GM23338 (cell line): ENCODE measurements around the gene ZNF273.

ENCODE experiments used
- CREB1 ChIP-seq: fragments of 250-450 bp; sonication (Bioruptor Pico); IDR thresholded peaks from 2 replicates; pipeline ENCODE4 v1.5.0; 2020; ENCODE audit warnings: low read depth, mild to moderate bottlenecking, moderate library complexity
- CTCF ChIP-seq, 2 experiments: fragments of 200-600 bp in 1 of 2; sonication (generic) in 1 of 2; conservative IDR thresholded peaks; 2 replicates each; pipeline versions ENCODE4 v1.5.1 to v1.6.1; 2016 to 2017; ENCODE audit warnings: antibody characterized with exemption in 2 of 2, low read depth in 2 of 2, mild to moderate bottlenecking in 2 of 2, moderate library complexity in 1 of 2
- ETS1 ChIP-seq: IDR thresholded peaks from 2 replicates; pipeline ENCODE4 v1.6.1; 2016; ENCODE audit warnings: antibody characterized with exemption
- EZH2 ChIP-seq: fragments of 200-600 bp; sonication (generic); IDR thresholded peaks from one replicate; pipeline ENCODE4 v1.8.0; 2017; ENCODE audit warnings: antibody characterized with exemption, mild to moderate bottlenecking, low read depth; ENCODE audit not compliant: unreplicated experiment
- EZH2phosphoT487 ChIP-seq: fragments of 200-600 bp; sonication (generic); IDR thresholded peaks from one replicate; pipeline ENCODE4 v1.8.1; 2018; ENCODE audit warnings: antibody characterized with exemption; ENCODE audit not compliant: unreplicated experiment
- JUNB ChIP-seq: IDR thresholded peaks from one replicate; pipeline ENCODE4 v1.6.1; 2016; ENCODE audit warnings: antibody characterized with exemption; ENCODE audit not compliant: unreplicated experiment
- NANOG ChIP-seq: IDR thresholded peaks from 2 replicates; pipeline ENCODE4 v1.6.1; 2016; ENCODE audit warnings: antibody characterized with exemption, borderline replicate concordance
- POLR2AphosphoS5 ChIP-seq: IDR thresholded peaks from 2 replicates; pipeline ENCODE4 v1.6.1; 2016; ENCODE audit warnings: antibody characterized with exemption, low read depth
- REST ChIP-seq: IDR thresholded peaks from one replicate; pipeline ENCODE4 v1.6.1; 2018; ENCODE audit warnings: antibody characterized with exemption; ENCODE audit not compliant: unreplicated experiment
- STAT1 ChIP-seq: IDR thresholded peaks from one replicate; pipeline ENCODE4 v1.6.1; 2016; ENCODE audit warnings: antibody characterized with exemption; ENCODE audit not compliant: unreplicated experiment
- ZNF114 ChIP-seq: fragments of 250-450 bp; sonication (Bioruptor Pico); IDR thresholded peaks from 2 replicates; pipeline ENCODE4 v1.5.0; 2020; ENCODE audit warnings: mild to moderate bottlenecking, moderate library complexity
- ZNF331 ChIP-seq: fragments of 250-450 bp; sonication (Bioruptor Pico); IDR thresholded peaks from 2 replicates; pipeline ENCODE4 v1.5.0; 2020; ENCODE audit warnings: low read depth, mild to moderate bottlenecking, moderate library complexity
- ZNF462 ChIP-seq: fragments of 250-450 bp; sonication (Bioruptor Pico); IDR thresholded peaks from 2 replicates; pipeline ENCODE4 v1.5.0; 2020; ENCODE audit warnings: mild to moderate bottlenecking, moderate library complexity

GRCh38 chr7:64884085-64884912 is 18.8 kb upstream of the ZNF273 start:
- no peak for TF ChIP-seq POLR2AphosphoS5
- TF ChIP-seq CTCF (conservative IDR thresholded peaks at IDR 0.05; ENCODE audit: low read depth in 2 of 2): no peak
- no peak for TF ChIP-seq ZNF462 (CRISPR knock-in tag)
- no peak for TF ChIP-seq ZNF331 (CRISPR knock-in tag)
- no peak for TF ChIP-seq EZH2
- no peak for TF ChIP-seq ETS1
- no peak for TF ChIP-seq EZH2phosphoT487
- TF ChIP-seq REST: no peak
- TF ChIP-seq CREB1 (CRISPR knock-in tag): no peak
- TF ChIP-seq JUNB: no peak
- no peak for TF ChIP-seq ZNF114 (CRISPR knock-in tag)
- TF ChIP-seq NANOG: no peak
- TF ChIP-seq STAT1: no peak
